Skin epidermis (tissue), 12 donors: Measurements from ENCODE around the gene ADGRL2.

Source experiments
- H3K27ac ChIP-seq, 21 experiments: fragments of 200-600 bp; sonication (generic) in 11 of 21; one replicate each; pipeline ENCODE4 v1.5.0; 2020; ENCODE audit warnings: mild to moderate bottlenecking in 3 of 21, inconsistent platforms in 2 of 21, moderate library complexity in 2 of 21
- H3K4me3 ChIP-seq, 7 experiments: fragments of 200-600 bp; sonication (generic) in 2 of 7; one replicate each; pipeline ENCODE4 v1.5.0; 2020; ENCODE audit warnings: inconsistent platforms in 2 of 7, mild to moderate bottlenecking in 2 of 7, moderate library complexity in 1 of 7

ADGRL2 gene

GRCh38 chr1:81967951-81968350 lies 167.2 kb downstream of the ADGRL2 start:
- H3K4me3 ChIP-seq = no peak overlapping the region
- no peak overlapping the region for H3K27ac ChIP-seq

- H3K4me3 ChIP-seq = no peak overlapping the region
- H3K27ac ChIP-seq = no peak overlapping the region
These were observed 169.7 kb downstream of the ADGRL2 start for GRCh38 chr1:81970416-81970815.

- H3K27ac ChIP-seq = no peak overlapping the region
- no peak overlapping the region for H3K4me3 ChIP-seq
These were observed 173.6 kb downstream of the ADGRL2 start for GRCh38 chr1:81974222-81974841.

GRCh38 chr1:81974883-81975555 lies 174.3 kb downstream of the ADGRL2 start:
- Histone ChIP-seq H3K27ac (no peak overlapping the region), H3K4me3 (no peak overlapping the region)

GRCh38 chr1:81976539-81976938 lies 175.8 kb downstream of the ADGRL2 start:
- Histone ChIP-seq H3K27ac (no peak overlapping the region), H3K4me3 (no peak overlapping the region)

GRCh38 chr1:81978945-81979344 lies 178.2 kb downstream of the ADGRL2 start:
- Histone ChIP-seq H3K4me3 (no peak overlapping the region), H3K27ac (no peak overlapping the region)

GRCh38 chr1:81982523-81982922 lies 181.8 kb downstream of the ADGRL2 start:
- H3K27ac ChIP-seq = no peak overlapping the region
- no peak overlapping the region for H3K4me3 ChIP-seq

GRCh38 chr1:81989524-81989923 lies 188.8 kb downstream of the ADGRL2 start:
- Histone ChIP-seq H3K27ac (no peak overlapping the region), H3K4me3 (no peak overlapping the region)

GRCh38 chr1:81990241-81990640 lies 189.5 kb downstream of the ADGRL2 start:
- no peak overlapping the region for H3K4me3 ChIP-seq
- H3K27ac ChIP-seq = no peak overlapping the region

- Histone ChIP-seq H3K27ac (no peak overlapping the region), H3K4me3 (no peak overlapping the region)
These were observed 197.4 kb downstream of the ADGRL2 start for GRCh38 chr1:81998165-81998564.

GRCh38 chr1:81999364-81999763 lies 198.6 kb downstream of the ADGRL2 start:
- Histone ChIP-seq H3K27ac (no peak overlapping the region), H3K4me3 (no peak overlapping the region)

- Histone ChIP-seq H3K27ac (no peak overlapping the region), H3K4me3 (no peak overlapping the region)
These were observed 199.5 kb downstream of the ADGRL2 start for GRCh38 chr1:82000221-82000620.

GRCh38 chr1:82001345-82001744 lies 200.6 kb downstream of the ADGRL2 start:
- no peak overlapping the region for H3K27ac ChIP-seq
- no peak overlapping the region for H3K4me3 ChIP-seq

GRCh38 chr1:82007804-82008203 lies 207.1 kb downstream of the ADGRL2 start:
- H3K4me3 ChIP-seq = no peak overlapping the region
- no peak overlapping the region for H3K27ac ChIP-seq

- Histone ChIP-seq H3K4me3 (no peak overlapping the region), H3K27ac (no peak overlapping the region)
These were observed 213.0 kb downstream of the ADGRL2 start for GRCh38 chr1:82013702-82014101.

GRCh38 chr1:82015444-82015843 lies 214.7 kb downstream of the ADGRL2 start:
- Histone ChIP-seq H3K27ac (no peak overlapping the region), H3K4me3 (no peak overlapping the region)

- no peak overlapping the region for H3K4me3 ChIP-seq
- no peak overlapping the region for H3K27ac ChIP-seq
These were observed 217.6 kb downstream of the ADGRL2 start for GRCh38 chr1:82018319-82018718.

- no peak overlapping the region for H3K27ac ChIP-seq
- H3K4me3 ChIP-seq = no peak overlapping the region
These were observed 218.8 kb downstream of the ADGRL2 start for GRCh38 chr1:82019508-82019907.

- Histone ChIP-seq H3K4me3 (no peak overlapping the region), H3K27ac (no peak overlapping the region)
These were observed 230.1 kb downstream of the ADGRL2 start for GRCh38 chr1:82030830-82031229.

GRCh38 chr1:82032068-82032467 lies 231.3 kb downstream of the ADGRL2 start:
- Histone ChIP-seq H3K27ac (no peak overlapping the region), H3K4me3 (no peak overlapping the region)

GRCh38 chr1:82034812-82035211 lies 234.1 kb downstream of the ADGRL2 start:
- Histone ChIP-seq H3K4me3 (no peak overlapping the region), H3K27ac (no peak overlapping the region)
